ENCODE results near the gene BTAF1. TPM values are rescaled to one million over a fixed set of nuclear protein-coding genes. Genes with fewer than 3 reads are reported as not detected.
"Not testable (repeated sequence)": the region's sequence is repeated elsewhere in the genome, so short reads cannot be mapped to it uniquely, and the experiment has no call there.

The BTAF1 gene
- total and polyA plus RNA-seq, 8 donors = 24.2 to 59.8 (median 48.6) TPM

DNA sequence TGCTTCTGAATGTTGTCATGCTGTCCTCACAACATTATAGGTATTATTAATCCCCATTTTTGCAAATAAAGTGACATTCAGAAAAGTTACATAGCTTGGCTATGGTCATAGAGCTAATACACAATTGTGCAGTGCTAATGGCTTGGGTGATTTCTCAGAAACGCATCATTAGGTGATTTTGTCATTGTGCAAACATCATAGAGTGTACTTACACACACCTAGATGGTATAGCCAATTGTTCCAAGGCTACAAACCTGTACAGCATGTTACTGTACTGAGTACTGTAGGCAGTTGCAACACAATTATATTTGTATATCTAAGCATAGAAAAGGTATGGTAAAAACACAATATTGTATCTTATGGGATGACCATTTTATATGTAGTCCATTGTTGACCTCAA, 91.0 kb downstream of the BTAF1 start:
- intact Hi-C loops (cut with DNase I) = no loop called here
- H3K9me3 ChIP-seq = no peaks in the 10 kb centered on the region
- H3K27ac ChIP-seq = no peak overlapping the region
- DNase-seq (no peak), ATAC-seq (peak; percentile 65)
- H3K36me3 ChIP-seq = peaks cover 0 to 88% of the 10 kb centered on the region in 2 donors
- H3K4me3 ChIP-seq = no peak overlapping the region
- H3K27me3 ChIP-seq = no peaks in the 10 kb centered on the region
- H3K4me1 ChIP-seq = no peaks in the 10 kb centered on the region
- TF ChIP-seq, protein P1, sequence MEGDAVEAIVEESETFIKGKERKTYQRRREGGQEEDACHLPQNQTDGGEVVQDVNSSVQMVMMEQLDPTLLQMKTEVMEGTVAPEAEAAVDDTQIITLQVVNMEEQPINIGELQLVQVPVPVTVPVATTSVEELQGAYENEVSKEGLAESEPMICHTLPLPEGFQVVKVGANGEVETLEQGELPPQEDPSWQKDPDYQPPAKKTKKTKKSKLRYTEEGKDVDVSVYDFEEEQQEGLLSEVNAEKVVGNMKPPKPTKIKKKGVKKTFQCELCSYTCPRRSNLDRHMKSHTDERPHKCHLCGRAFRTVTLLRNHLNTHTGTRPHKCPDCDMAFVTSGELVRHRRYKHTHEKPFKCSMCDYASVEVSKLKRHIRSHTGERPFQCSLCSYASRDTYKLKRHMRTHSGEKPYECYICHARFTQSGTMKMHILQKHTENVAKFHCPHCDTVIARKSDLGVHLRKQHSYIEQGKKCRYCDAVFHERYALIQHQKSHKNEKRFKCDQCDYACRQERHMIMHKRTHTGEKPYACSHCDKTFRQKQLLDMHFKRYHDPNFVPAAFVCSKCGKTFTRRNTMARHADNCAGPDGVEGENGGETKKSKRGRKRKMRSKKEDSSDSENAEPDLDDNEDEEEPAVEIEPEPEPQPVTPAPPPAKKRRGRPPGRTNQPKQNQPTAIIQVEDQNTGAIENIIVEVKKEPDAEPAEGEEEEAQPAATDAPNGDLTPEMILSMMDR (IDR thresholded peaks at IDR 0.05) = no peak

DNA sequence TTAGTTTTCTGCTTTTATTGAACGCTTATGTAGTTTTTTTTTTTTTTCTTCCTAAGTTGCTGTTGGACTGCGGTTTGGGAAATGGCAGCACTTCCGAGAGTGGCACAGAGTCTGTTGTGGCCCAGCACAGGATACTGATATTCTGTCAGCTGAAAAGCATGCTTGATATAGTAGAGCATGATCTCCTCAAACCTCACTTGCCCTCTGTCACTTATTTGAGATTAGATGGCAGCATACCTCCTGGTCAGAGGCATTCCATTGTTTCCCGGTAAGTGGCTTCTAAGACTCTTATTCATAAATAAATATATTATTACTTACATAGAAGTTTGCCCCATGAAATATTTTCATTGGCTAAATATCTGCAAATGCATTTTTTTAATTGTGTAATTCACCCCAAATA, 101.1 kb downstream of the BTAF1 start:
- ATAC-seq (peak; percentile 65), DNase-seq (no peak)
- intact Hi-C loops (cut with DNase I) = no loop called here
- TF ChIP-seq, protein P1 (IDR thresholded peaks at IDR 0.05) = no peak
- Histone ChIP-seq H3K27me3 (no peaks in the 10 kb centered on the region), H3K4me1 (no peaks in the 10 kb centered on the region), H3K36me3 (peaks cover 0 to 94% of the 10 kb centered on the region in 2 donors), H3K4me3 (no peak overlapping the region), H3K27ac (no peak overlapping the region), H3K9me3 (no peaks in the 10 kb centered on the region)

DNA sequence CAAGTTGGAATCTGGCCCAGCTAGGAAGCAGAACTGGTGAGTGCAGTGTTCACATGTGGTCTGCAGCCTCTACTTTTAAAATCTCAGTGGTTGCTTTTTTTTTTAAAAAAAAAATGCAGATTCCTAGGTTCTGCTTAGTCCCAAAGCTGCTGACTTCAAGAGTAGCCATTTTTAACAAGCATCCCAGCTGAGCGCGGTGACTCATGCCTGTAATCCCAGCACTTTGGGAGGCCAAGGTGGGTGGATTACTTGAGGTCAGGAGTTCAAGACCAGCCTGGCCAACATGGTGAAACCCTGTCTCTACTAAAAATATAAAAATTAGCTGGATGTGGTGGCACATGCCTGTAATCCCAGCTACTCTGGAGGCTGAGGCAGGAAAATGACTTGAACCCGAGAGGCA, 101.8 kb downstream of the BTAF1 start:
- intact Hi-C loops (cut with DNase I); H3K9me3 ChIP-seq; H3K4me3 ChIP-seq; H3K4me1 ChIP-seq; H3K27ac ChIP-seq; DNase-seq; ATAC-seq; H3K27me3 ChIP-seq: not testable (repeated sequence)
- H3K36me3 ChIP-seq = peaks cover 0 to 97% of the 10 kb centered on the region in 2 donors

DNA sequence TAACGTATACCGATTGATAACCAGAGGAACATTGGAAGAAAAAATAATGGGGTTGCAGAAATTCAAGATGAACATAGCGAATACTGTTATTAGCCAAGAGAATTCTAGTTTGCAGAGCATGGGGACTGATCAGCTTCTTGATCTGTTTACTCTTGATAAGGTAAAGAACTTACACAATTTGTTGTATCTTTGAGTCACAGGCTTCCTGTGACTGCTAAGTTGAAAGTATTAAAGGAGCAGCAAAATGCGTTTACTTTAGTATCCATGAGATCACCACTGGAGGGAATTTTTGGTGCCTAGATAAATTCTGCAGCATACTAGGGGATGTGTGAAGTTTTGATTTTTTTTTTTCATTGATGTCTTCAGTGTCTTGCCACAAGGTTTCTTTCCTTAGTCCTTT, 103.6 kb downstream of the BTAF1 start:
- no peaks in the 10 kb centered on the region for H3K27me3 ChIP-seq
- ATAC-seq (no peak), DNase-seq (no peak)
- H3K4me3 ChIP-seq = no peak overlapping the region
- no peaks in the 10 kb centered on the region for H3K4me1 ChIP-seq
- peaks cover 0 to 94% of the 10 kb centered on the region in 2 donors for H3K36me3 ChIP-seq
- no peak overlapping the region for H3K27ac ChIP-seq
- intact Hi-C loops (cut with DNase I) = no loop called here
- no peaks in the 10 kb centered on the region for H3K9me3 ChIP-seq
- TF ChIP-seq, protein P1 (IDR thresholded peaks at IDR 0.05) = no peak

DNA sequence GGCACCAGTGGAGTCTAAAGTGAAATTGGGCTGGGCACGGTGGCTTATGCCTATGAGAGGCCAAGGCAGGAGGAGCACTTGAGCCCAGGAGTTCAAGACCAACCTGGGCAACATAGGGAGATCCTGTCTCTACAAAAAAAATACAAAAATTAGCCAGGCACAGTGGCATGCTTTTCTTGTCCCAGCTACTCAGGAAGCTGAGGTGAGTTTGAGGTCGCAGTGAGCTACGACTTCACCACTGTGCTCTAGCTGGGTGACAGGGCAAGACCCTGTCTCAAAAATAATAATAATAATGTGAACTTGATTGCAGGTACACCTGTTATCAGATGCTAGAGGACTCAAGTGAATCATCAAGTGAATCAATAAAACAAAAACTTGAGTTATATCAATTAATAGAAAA, 108.0 kb downstream of the BTAF1 start:
- DNase-seq (no peak), ATAC-seq (no peak)
- H3K4me3 ChIP-seq = no peak overlapping the region
- H3K9me3 ChIP-seq = no peaks in the 10 kb centered on the region
- intact Hi-C loops (cut with DNase I) = no loop called here
- H3K36me3 ChIP-seq = peaks cover 0 to 73% of the 10 kb centered on the region in 2 donors
- H3K27me3 ChIP-seq = no peaks in the 10 kb centered on the region
- TF ChIP-seq, protein P1 (IDR thresholded peaks at IDR 0.05) = no peak
- H3K27ac ChIP-seq = no peak overlapping the region
- no peaks in the 10 kb centered on the region for H3K4me1 ChIP-seq

DNA sequence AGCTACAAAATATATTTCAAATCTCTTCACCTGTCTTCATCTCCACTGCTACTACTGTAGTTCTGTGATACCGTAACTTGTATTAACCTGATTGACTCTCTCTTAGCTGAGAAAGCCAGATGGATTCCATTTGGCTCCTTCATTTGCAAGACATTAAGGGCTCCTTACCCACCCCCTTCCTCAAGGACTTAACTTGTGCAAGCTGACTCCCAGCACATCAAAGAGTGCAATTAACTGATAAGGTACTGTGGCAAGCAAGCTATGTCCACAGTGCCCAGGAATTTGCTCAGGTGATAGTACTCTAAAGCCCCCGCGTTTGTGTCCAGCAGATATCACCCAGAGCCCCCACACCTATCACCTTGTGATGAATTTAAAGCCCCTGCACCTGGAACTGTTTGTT, 109.5 kb downstream of the BTAF1 start:
- H3K27ac ChIP-seq; H3K27me3 ChIP-seq; intact Hi-C loops (cut with DNase I); H3K4me3 ChIP-seq; ATAC-seq; H3K4me1 ChIP-seq; H3K9me3 ChIP-seq: not testable (repeated sequence)
- peak in 1 of 4 donors; percentile 8 for DNase-seq
- peaks cover 0 to 58% of the 10 kb centered on the region in 2 donors for H3K36me3 ChIP-seq

Measured in left lung (tissue), 10 donors.